GOT3 (cell line): Measurements from ENCODE around the gene LRRC28.
"Not testable (repeated sequence)": the region's sequence is repeated elsewhere in the genome, so short reads cannot be mapped to it uniquely, and the experiment has no call there.

ENCODE experiments used
- DNase-seq: peaks from one replicate; lab custom pipeline; 2025; ENCODE audit warnings: mixed read lengths; lab: John Stamatoyannopoulos, UW

The LRRC28 gene

GRCh38 chr15:99396375-99396774 is 145.1 kb downstream of the LRRC28 start:
- DNase-seq: no peak

GRCh38 chr15:99399061-99399460 is 147.8 kb downstream of the LRRC28 start:
- DNase-seq: no peak

- DNase-seq: no peak
Observed at GRCh38 chr15:99399618-99400017, 148.3 kb downstream of the LRRC28 start.

- DNase-seq: not testable (repeated sequence)
Observed at GRCh38 chr15:99401216-99401615, 149.9 kb downstream of the LRRC28 start.

- DNase-seq: no peak
Observed at GRCh38 chr15:99402014-99402729, 150.9 kb downstream of the LRRC28 start.

- no peak for DNase-seq
Observed at GRCh38 chr15:99403597-99403996, 152.3 kb downstream of the LRRC28 start.

- no peak for DNase-seq
Observed at GRCh38 chr15:99404454-99404853, 153.2 kb downstream of the LRRC28 start.

- DNase-seq: no peak
Observed at GRCh38 chr15:99406120-99406519, 154.8 kb downstream of the LRRC28 start.

- DNase-seq: no peak
Observed at GRCh38 chr15:99406716-99407487, 155.6 kb downstream of the LRRC28 start.

GRCh38 chr15:99407716-99408115 is 156.4 kb downstream of the LRRC28 start:
- DNase-seq: no peak

GRCh38 chr15:99408236-99409096 is 157.2 kb downstream of the LRRC28 start:
- no peak for DNase-seq

- DNase-seq: no peak
Observed at GRCh38 chr15:99409097-99409473, 157.8 kb downstream of the LRRC28 start.

GRCh38 chr15:99409560-99409959 is 158.3 kb downstream of the LRRC28 start:
- DNase-seq: no peak

- no peak for DNase-seq
Observed at GRCh38 chr15:99410477-99410876, 159.2 kb downstream of the LRRC28 start.

- DNase-seq: no peak
Observed at GRCh38 chr15:99411234-99411633, 160.0 kb downstream of the LRRC28 start.

- no peak for DNase-seq
Observed at GRCh38 chr15:99412082-99412481, 160.8 kb downstream of the LRRC28 start.

- no peak for DNase-seq
Observed at GRCh38 chr15:99412626-99413025, 161.3 kb downstream of the LRRC28 start.

- no peak for DNase-seq
Observed at GRCh38 chr15:99413955-99414754, 162.9 kb downstream of the LRRC28 start.

- no peak for DNase-seq
Observed at GRCh38 chr15:99414755-99415731, 163.8 kb downstream of the LRRC28 start.
